K562 (cell line): ENCODE data around the gene NT5C3B. TPM values are rescaled to one million over a fixed set of nuclear protein-coding genes. Genes with fewer than 3 reads are reported as not detected.

Source experiments
- AFF1 ChIP-seq, 2 experiments: fragments of 450-650 bp; IDR thresholded peaks; 2 replicates each; pipeline ENCODE4 v1.6.1; 2018; ENCODE audit warnings: mild to moderate bottlenecking in 2 of 2, low read depth in 1 of 2; ENCODE audit not compliant: partially characterized antibody in 2 of 2
- ATF1 ChIP-seq, 2 experiments: fragments of 450-650 bp in 1 of 2; IDR thresholded peaks; 2 replicates each; pipeline ENCODE4 v1.6.1; 2016; ENCODE audit warnings: missing compliant biosample characterization in 1 of 2, missing genetic modification characterization in 1 of 2
- ETS1 ChIP-seq: conservative IDR thresholded peaks from 2 replicates; pipeline ENCODE4 v1.6.1; 2011; ENCODE audit warnings: low read depth, mild to moderate bottlenecking, low read length; ENCODE audit not compliant: control insufficient read depth
- FOXP1 ChIP-seq: sonication (generic); formaldehyde crosslinking; IDR thresholded peaks from 2 replicates; pipeline ENCODE4 v1.8.0; 2022; ENCODE audit warnings: mild to moderate bottlenecking, missing genetic modification reagents
- GMEB1 ChIP-seq: fragments of 250-450 bp; sonication (Bioruptor Pico); IDR thresholded peaks from 2 replicates; pipeline ENCODE4 v1.4.0; 2020; ENCODE audit warnings: mild to moderate bottlenecking
- NCOA6 ChIP-seq: fragments of 450-650 bp; IDR thresholded peaks from 2 replicates; pipeline ENCODE4 v1.6.1; 2017; ENCODE audit warnings: mild to moderate bottlenecking
- REST ChIP-seq, 2 experiments: fragments of 450-650 bp; formaldehyde crosslinking in 1 of 2; IDR thresholded peaks; 2 replicates each; pipeline versions ENCODE4 v1.4.0 to v1.6.1; 2014 to 2020; ENCODE audit warnings: mild to moderate bottlenecking in 2 of 2, borderline replicate concordance in 1 of 2, low read depth in 1 of 2
- SMARCC2 ChIP-seq: fragments of 450-650 bp; IDR thresholded peaks from 2 replicates; pipeline ENCODE4 v1.6.1; 2017; ENCODE audit warnings: antibody characterized with exemption, moderate library complexity, mild to moderate bottlenecking, low read depth
- ZNF282 ChIP-seq: sonication (generic); formaldehyde crosslinking; IDR thresholded peaks from 2 replicates; pipeline ENCODE4 v1.8.1; 2023; ENCODE audit warnings: missing genetic modification reagents
- ZNF354B ChIP-seq: fragments of 250-450 bp; sonication (Bioruptor Pico); IDR thresholded peaks from 2 replicates; pipeline ENCODE4 v1.4.0; 2020
- ZZZ3 ChIP-seq: fragments of 450-650 bp; IDR thresholded peaks from 2 replicates; pipeline ENCODE4 v1.6.1; 2016; ENCODE audit warnings: antibody characterized with exemption, mild to moderate bottlenecking, moderate library complexity
- polyA plus RNA-seq, 8 experiments: library from polyadenylated mRNA; depleted of rRNA in 4 of 8; stranded (reverse) in 5 of 8; unstranded in 3 of 8; fragments of >200 nt; fragmentation: Nextera tagmentation in 2 of 8; fragmentation: Illumina TruSeq in 1 of 8; extraction: Ambion mirVana in 2 of 8; extraction: Trizol in 1 of 8; gene quantifications; 2 replicates each; pipeline versions ENCODE4 v1.2.1 to v1.2.3, GENCODE V29; 2011 to 2014; ENCODE audit warnings: inconsistent platforms in 1 of 8, missing spikeins in 1 of 8
- total RNA-seq, 7 experiments: library from RNA; depleted of rRNA in 6 of 7; stranded (reverse); fragments of >200 nt in 6 of 7; fragmentation: Illumina TruSeq in 2 of 7; extraction: Trizol in 2 of 7; gene quantifications; 2 replicates each; pipeline versions ENCODE4 v1.2.1 to v1.2.3, GENCODE V29; 2011 to 2021; ENCODE audit warnings: low replicate concordance in 1 of 7

Gene NT5C3B
- total and polyA plus RNA-seq, 9 of the 15 experiments (the other 6 are each of a cell fraction or from before 2014, with no cell fraction given), result 2.0 to 166 (median 85.0) TPM

GRCh38 chr17:41811549-41812380, 24.3 kb downstream of the NT5C3B start, which contains the start of gene P3H4 (continued):
- TF ChIP-seq ATF1 (CRISPR knock-in tag; IDR thresholded peaks at IDR 0.05), result no peak
- peak; percentile 44; the same call in 1 of the 2 replicates for TF ChIP-seq ATF1 (tag; IDR thresholded peaks at IDR 0.05)
- TF ChIP-seq ZZZ3, result no peak
- TF ChIP-seq NCOA6, result peak; percentile 63; the same call in 1 of the 2 replicates
- TF ChIP-seq FOXP1, result no peak
- TF ChIP-seq ZNF354B (CRISPR knock-in tag), result no peak
- no peak for TF ChIP-seq ZNF282 (CRISPR knock-in tag)
- peak; percentile 38 for TF ChIP-seq GMEB1 (CRISPR knock-in tag)
- TF ChIP-seq SMARCC2, result no peak
- no peak for TF ChIP-seq AFF1 (IDR thresholded peaks at IDR 0.05; ENCODE audit: low read depth in 1 of 2, partially characterized antibody in 2 of 2)
- TF ChIP-seq REST (IDR thresholded peaks at IDR 0.05; ENCODE audit: borderline replicate concordance), result peak; percentile 6; the same call in 1 of the 2 replicates
- TF ChIP-seq REST (CRISPR knock-in tag; IDR thresholded peaks at IDR 0.05; ENCODE audit: low read depth), result no peak
- TF ChIP-seq ETS1, result no peak
